ENCODE measurements around the gene C2orf92.
A peak's percentile ranks its signal among the peaks of the same experiment; 100 is the strongest.
"Not testable (repeated sequence)": the region's sequence is repeated elsewhere in the genome, so short reads cannot be mapped to it uniquely, and the experiment has no call there.

Gene C2orf92

DNA sequence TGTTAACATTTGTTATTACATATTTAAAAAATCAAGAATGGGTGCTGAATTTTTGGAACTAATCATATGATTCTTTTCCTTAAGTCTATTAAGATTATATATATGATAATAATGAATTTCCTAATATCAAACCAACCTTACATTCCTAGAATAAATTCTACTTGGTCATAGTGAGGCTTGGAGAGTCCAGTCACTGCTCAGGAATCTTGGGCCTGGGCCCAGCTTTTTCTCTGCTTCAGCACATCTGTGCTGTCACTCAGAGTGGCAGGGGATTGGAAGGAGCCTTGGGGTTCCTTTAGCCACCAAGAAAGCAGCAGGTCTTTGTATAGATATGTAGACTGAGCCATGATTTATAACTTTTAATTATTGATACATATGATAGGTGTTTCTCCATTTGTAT lies 24.0 kb downstream of the C2orf92 start:
- DNase-seq (ENCODE audit: low read depth), result no peak

DNA sequence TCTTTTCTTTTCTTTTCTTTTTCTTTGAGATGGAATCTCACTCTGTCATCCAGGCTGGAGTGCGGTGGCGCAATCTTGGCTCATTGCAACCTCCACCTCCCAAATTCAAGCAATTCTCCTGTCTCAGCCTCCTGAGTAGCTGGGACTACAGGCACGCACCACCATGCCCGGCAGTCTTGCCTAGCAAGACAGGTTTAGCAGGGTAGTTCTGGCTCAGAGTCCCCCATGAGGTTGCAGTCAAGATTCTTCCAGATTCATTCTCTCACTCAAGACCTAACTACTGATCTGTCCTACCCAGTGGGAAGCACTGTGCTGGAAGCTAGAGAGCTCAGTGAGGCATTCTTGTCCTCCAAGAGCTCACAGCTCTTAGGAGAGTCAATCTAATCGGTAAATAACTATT lies 26.2 kb downstream of the C2orf92 start:
- no peak for DNase-seq (ENCODE audit: low read depth)

DNA sequence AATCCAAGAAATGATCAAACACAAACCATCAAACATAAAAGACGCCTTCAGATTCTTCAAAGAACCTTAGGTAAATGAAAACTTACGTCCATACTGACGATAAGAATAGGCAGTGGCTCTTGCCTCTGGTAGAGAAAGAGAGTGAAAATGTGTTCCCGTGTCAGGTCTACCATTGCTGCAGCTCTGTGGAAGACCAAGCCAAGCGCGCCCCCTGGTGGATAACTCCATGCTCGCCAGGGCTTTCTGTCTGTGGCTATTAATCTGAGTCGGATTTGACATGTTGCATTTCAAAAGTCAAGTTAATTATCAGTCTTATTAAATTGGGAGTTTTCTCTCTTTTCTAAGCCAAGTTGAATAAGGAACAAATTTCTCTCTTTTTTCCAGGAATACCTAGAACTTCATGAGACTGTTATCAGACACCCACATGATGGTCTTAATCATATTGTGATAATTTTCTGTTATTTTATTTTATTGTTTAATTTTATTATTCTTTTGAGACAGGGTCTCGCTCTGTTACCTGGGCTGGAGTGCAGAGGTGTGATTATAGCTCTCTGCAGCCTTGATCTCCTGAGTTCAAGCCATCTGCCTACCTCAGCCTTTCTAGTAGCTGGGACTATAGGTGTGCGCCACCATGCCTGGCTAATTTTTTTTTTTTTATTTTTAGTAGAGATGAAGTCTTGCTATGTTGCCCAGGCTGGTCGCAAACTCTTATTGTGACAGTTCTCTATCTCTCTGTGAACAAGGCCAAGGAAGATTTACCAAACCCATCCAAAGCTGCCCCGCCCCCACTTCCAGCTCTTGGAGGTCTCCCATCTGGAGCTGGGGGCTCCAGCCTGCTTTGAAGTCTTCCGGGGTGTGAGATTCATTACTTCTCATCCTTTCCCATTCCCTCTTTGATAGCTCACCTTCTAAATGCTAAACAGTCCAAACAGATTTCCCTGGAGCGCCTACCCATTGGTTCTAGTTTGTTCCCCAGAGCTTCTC lies 28.0 kb downstream of the C2orf92 start:
- peak; percentile 45 for DNase-seq (ENCODE audit: low read depth)

DNA sequence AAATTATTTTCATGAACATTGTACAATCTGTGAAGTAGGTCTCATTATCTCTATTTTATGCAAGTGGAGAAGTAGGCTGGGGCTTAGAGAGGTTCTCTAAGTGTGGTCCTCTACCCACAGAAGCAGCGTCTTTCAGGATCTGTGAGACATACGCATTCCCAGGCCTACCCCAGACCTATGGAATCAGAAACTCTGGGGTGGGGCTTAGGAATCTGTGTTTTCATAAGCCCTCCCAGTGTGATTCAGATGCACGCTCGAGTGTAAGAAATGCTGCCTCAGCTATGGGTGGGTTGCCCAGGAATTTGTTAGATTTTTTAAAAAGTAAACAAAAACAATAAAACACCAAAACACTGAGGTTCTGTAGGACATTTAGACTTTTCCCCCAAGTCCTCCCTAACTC lies 29.0 kb downstream of the C2orf92 start:
- DNase-seq (ENCODE audit: low read depth), result no peak

GRCh38 chr2:97699765-97700444 lies 30.4 kb downstream of the C2orf92 start:
- DNase-seq (ENCODE audit: low read depth), result peak; percentile 11

- no peak for DNase-seq (ENCODE audit: low read depth)
These were observed 31.7 kb downstream of the C2orf92 start for GRCh38 chr2:97701186-97701585.

GRCh38 chr2:97701851-97702465 lies 32.4 kb downstream of the C2orf92 start:
- no peak for DNase-seq (ENCODE audit: low read depth)

- DNase-seq (ENCODE audit: low read depth), result no peak
These were observed 33.4 kb downstream of the C2orf92 start for GRCh38 chr2:97702731-97703470.

DNA sequence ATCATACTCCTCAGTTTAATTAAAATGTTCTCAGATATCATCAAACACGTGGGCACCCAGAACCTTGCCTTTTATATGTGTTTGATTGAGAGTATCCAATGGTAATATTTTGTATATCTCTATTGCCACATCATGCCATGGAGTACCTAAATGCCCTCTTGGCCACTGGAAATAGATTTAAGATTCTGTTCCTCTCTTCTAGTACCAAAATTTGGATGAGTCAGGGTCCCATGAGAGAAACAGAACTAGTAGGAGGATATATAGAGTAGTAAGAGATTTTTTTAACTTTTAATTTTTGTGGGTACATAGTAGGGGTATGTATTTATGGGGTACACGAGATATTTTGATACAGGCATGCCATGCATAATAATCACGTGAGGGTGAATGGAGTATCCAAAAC lies 34.2 kb downstream of the C2orf92 start:
- DNase-seq (ENCODE audit: low read depth), result no peak

GRCh38 chr2:97704989-97705388 lies 35.5 kb downstream of the C2orf92 start:
- no peak for DNase-seq (ENCODE audit: low read depth)

DNA sequence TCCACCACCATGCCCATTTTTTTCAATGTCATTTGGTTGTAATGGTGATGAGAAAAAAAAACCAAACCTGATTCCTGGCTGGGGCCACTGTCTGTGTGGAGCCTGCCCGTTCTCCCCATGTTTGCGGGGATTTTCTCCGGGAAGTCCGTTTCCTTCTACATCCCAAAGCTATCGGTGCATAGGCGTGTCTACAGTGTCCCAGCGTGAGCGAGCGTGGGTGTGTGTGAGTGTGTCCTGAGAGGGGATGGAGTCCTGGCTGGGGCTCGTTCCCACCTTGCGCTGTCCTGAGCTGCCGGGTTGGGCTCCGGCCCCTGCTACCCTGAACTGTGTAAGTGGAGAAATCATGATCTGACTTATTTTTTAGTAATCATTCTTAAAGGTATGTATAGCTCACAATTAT lies 36.6 kb downstream of the C2orf92 start:
- DNase-seq (ENCODE audit: low read depth), result no peak

- DNase-seq (ENCODE audit: low read depth), result no peak
These were observed 37.3 kb downstream of the C2orf92 start for GRCh38 chr2:97706708-97707345.

GRCh38 chr2:97707362-97708047 lies 38.0 kb downstream of the C2orf92 start:
- no peak for DNase-seq (ENCODE audit: low read depth)

- no peak for DNase-seq (ENCODE audit: low read depth)
These were observed 38.5 kb downstream of the C2orf92 start for GRCh38 chr2:97708048-97708380.

GRCh38 chr2:97708608-97709007 lies 39.1 kb downstream of the C2orf92 start:
- no peak for DNase-seq (ENCODE audit: low read depth)

- no peak for DNase-seq (ENCODE audit: low read depth)
These were observed 41.8 kb downstream of the C2orf92 start for GRCh38 chr2:97711394-97711711.

GRCh38 chr2:97712175-97712574 lies 42.7 kb downstream of the C2orf92 start:
- DNase-seq (ENCODE audit: low read depth), result not testable (repeated sequence)

- DNase-seq (ENCODE audit: low read depth), result no peak
These were observed 43.3 kb downstream of the C2orf92 start for GRCh38 chr2:97712693-97713295.

DNA sequence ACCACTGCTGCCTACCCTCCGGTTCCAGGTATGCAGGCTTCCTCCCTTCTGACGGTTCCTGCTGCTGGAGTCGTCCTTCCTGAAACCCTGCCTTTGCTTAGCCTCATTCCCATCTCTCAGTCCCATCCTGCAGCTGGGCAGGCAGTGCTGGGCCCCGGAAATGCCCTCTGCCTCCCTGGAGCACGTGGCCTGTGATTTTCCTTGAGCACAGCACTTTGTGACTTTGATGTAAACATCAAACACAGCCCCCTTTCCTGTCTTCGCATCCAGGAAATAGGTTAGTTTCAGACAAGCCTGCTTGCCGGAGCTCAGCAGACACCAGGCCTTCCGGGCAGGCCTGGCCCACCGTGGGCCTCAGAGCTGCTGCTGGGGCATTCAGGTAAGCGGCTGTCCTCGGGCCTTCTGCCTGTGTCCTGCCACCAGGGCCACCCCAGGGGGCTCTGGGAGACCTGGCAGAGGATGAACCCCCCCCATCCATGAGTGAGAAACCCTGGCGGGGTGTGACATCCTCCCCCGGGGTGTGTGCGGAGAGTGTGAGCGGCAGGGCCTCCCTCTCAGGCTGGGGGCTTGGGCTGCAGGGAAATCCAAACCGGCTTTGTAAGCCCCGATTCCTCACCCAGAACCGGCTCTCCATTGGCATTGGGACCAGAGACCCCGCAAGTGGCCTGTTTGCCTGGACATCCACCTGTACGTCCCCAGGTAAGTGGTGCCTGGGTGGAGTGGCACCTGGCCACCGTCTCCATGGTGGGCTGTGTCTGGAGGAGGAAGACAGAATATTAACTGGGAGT lies 44.0 kb downstream of the C2orf92 start, which contains the start of gene ZAP70:
Gene ZAP70, plus strand, starts transcription at position 281 of the 788 bp plus-strand sequence. CDS start 10,461 bp downstream, outside the sequence.
- DNase-seq (ENCODE audit: low read depth), result no peak

Data from non-pigmented ciliary epithelial cell (primary cell).